Effector memory CD4-positive, alpha-beta T cell (primary cell): ENCODE measurements around the gene PRR12.
A peak's percentile ranks its signal among the peaks of the same experiment; 100 is the strongest.

Experiments
- DNase-seq, 3 donors: peaks; one replicate each; pipeline ENCODE4 v3.0.0-alpha.2; 2020
- H3K27ac ChIP-seq: 2 replicates; pipeline ENCODE4 v1.7.0; 2013; ENCODE audit warnings: mild to moderate bottlenecking, low read length, moderate library complexity; ENCODE audit not compliant: insufficient read depth, poor library complexity, severe bottlenecking
- H3K27me3 ChIP-seq: replicated peaks from 2 replicates; pipeline ENCODE4 v1.7.0; 2013; ENCODE audit warnings: mild to moderate bottlenecking, low read length; ENCODE audit not compliant: insufficient read depth, control insufficient read depth, poor library complexity, severe bottlenecking
- H3K36me3 ChIP-seq: 2 replicates; pipeline ENCODE4 v1.7.0; 2013; ENCODE audit warnings: mild to moderate bottlenecking, low read length, moderate library complexity; ENCODE audit not compliant: control insufficient read depth, insufficient read depth
- H3K4me1 ChIP-seq: 2 replicates; pipeline ENCODE4 v1.7.0; 2013; ENCODE audit warnings: low read length, mild to moderate bottlenecking; ENCODE audit not compliant: control insufficient read depth, insufficient read depth, poor library complexity, severe bottlenecking
- H3K4me3 ChIP-seq: 2 replicates; pipeline ENCODE4 v1.7.0; 2013; ENCODE audit warnings: low read length, low read depth, mild to moderate bottlenecking; ENCODE audit not compliant: insufficient read depth, poor library complexity, severe bottlenecking
- H3K9me3 ChIP-seq: 2 replicates; pipeline ENCODE4 v1.7.0; 2013; ENCODE audit warnings: mild to moderate bottlenecking, low read length, moderate library complexity; ENCODE audit not compliant: control insufficient read depth
- total RNA-seq, 3 donors: gene quantifications; one replicate each; lab custom pipeline; 2026; lab: John Stamatoyannopoulos, UW

PRR12 gene, protein sequence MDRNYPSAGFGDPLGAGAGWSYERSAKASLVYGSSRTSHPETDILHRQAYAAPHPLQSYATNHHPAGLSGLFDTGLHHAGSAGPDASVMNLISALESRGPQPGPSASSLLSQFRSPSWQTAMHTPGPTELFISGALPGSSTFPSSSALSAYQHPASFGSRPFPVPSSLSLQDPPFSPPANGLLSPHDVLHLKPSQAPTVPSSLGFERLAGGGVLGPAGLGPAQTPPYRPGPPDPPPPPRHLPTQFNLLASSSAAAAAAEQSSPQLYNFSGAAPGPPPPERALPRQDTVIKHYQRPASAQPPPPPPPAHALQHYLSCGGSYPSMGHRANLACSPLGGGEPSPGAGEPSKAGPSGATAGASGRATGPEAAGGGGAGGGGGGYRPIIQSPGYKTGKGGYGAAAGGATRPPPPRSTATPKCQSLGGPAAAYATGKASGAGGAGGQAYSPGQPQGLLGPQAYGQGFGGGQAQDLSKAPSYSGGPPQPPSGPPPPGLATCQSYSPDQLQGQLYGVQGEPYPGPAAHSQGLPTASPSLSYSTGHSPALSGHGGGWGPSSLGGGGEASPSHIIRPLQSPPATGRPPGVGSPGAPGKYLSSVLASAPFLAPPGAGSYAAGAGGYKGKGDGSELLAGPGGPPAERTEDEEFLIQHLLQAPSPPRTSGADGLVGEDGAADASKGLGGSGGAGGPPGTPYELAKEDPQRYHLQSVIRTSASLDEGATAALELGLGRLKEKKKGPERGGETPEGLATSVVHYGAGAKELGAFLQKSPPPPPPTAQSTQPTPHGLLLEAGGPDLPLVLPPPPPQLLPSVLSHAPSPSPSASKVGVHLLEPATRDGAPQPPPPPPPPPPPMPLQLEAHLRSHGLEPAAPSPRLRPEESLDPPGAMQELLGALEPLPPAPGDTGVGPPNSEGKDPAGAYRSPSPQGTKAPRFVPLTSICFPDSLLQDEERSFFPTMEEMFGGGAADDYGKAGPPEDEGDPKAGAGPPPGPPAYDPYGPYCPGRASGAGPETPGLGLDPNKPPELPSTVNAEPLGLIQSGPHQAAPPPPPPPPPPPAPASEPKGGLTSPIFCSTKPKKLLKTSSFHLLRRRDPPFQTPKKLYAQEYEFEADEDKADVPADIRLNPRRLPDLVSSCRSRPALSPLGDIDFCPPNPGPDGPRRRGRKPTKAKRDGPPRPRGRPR (N-terminal part only)
- 49.6 to 97.4 (median 50.9) reads per million in 3 donors for total RNA-seq

DNA sequence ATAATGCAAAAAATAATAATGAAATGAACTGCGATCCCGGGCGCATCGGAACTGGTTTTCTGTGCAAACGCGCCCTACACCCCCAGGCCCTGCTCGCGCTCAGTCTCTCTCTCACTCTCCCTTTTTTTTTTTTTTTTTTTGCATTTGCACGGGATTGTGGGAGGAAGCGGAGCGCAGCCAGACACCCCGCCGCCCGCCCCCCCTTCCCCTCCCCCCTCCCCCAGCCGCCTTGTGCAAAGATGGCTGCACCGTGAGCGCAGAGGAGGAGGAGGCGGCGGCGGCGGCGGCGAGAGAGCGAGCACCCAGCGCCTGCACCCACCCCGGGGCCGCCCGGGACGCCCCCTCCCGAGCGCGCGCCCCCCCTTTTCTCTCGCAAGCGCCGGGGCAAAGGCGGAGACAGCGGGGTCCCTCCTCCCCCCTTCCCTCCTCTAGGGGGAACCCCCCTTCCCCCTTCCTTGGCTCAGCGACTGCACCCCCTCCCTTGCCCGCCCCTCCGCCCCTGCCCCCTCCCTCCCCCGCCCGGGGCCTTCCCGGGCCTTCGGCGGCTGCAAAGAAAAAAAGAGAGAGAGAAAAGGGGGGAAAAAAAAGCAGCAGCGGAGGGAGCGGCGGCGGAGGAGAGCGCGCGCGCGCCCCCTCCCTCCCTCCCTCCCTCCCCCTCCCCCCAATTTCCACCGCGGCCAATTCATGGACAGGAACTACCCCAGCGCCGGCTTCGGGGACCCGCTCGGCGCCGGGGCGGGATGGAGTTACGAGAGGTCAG, at the start of gene PRR12:
Gene PRR12, plus strand, starts transcription at position 212 of the 760 bp plus-strand sequence. Its CDS starts 473 bp downstream, at position 685.
- peak within 1 kb of the TSS; percentile 89 for H3K27ac ChIP-seq
- H3K4me1 ChIP-seq: peaks cover 21% of the 10 kb centered on the region
- no peaks in the 10 kb centered on the region for H3K27me3 ChIP-seq
- DNase-seq: peak; percentile 68 to 71 (median 69)
- H3K4me3 ChIP-seq: peak within 1 kb of the TSS; percentile 92
- peaks cover 22% of the 10 kb centered on the region for H3K36me3 ChIP-seq
- no peaks in the 10 kb centered on the region for H3K9me3 ChIP-seq

DNA sequence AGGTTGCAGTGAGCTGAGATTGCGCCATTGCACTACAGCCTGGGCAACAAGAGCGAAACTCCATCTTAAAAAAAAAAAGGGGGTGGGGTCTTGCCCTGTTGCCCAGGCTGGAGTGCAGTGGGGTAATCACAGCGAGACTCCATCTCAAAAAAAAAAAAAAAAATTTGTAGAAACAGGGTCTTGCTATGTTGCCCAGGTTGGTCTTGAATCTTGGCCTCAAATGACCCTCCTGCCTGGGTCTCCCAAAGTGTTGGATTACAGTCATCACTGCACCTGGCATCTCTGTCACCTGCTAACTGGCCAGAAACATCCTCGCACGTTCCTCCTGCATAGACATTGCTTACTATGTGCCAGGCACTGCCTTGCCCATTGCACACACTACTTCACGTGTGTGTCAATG, 49.1 kb upstream of the PRR12 start:
- H3K27me3 ChIP-seq: no peaks in the 10 kb centered on the region
- no peak for DNase-seq
- no peaks in the 10 kb centered on the region for H3K36me3 ChIP-seq
- peaks cover 3% of the 10 kb centered on the region for H3K4me1 ChIP-seq
- H3K27ac ChIP-seq: no peak overlapping the region
- no peaks in the 10 kb centered on the region for H3K9me3 ChIP-seq
- H3K4me3 ChIP-seq: no peak overlapping the region

DNA sequence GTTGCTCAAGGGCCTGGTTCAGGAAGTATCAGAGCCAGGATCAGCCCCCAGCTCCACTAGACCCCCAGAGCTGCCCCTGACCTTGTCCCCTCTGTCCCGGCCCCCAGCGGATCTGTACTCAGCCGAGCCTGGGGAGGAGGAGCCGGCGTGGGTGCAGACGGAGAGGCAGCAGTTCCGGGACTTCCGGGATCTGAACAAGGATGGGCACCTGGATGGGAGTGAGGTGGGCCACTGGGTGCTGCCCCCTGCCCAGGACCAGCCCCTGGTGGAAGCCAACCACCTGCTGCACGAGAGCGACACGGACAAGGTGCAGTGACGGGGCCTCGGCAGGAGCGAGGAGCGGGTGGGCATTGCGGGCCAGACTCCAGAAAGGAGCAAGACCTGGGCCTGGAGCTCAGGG, 48.5 kb upstream of the PRR12 start:
- Histone ChIP-seq H3K27ac (no peak overlapping the region), H3K4me3 (no peak overlapping the region), H3K27me3 (no peaks in the 10 kb centered on the region), H3K36me3 (no peaks in the 10 kb centered on the region), H3K4me1 (peaks cover 4% of the 10 kb centered on the region), H3K9me3 (no peaks in the 10 kb centered on the region)
- DNase-seq: no peak

DNA sequence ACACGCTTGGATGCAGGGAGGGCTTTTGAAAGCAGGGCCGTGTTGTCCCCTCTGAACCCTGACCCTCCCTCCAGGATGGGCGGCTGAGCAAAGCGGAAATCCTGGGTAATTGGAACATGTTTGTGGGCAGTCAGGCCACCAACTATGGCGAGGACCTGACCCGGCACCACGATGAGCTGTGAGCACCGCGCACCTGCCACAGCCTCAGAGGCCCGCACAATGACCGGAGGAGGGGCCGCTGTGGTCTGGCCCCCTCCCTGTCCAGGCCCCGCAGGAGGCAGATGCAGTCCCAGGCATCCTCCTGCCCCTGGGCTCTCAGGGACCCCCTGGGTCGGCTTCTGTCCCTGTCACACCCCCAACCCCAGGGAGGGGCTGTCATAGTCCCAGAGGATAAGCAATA, 48.0 kb upstream of the PRR12 start:
- Histone ChIP-seq H3K4me3 (no peak overlapping the region), H3K27ac (no peak overlapping the region), H3K9me3 (no peaks in the 10 kb centered on the region), H3K27me3 (no peaks in the 10 kb centered on the region), H3K4me1 (peaks cover 4% of the 10 kb centered on the region), H3K36me3 (no peaks in the 10 kb centered on the region)
- DNase-seq: no peak

DNA sequence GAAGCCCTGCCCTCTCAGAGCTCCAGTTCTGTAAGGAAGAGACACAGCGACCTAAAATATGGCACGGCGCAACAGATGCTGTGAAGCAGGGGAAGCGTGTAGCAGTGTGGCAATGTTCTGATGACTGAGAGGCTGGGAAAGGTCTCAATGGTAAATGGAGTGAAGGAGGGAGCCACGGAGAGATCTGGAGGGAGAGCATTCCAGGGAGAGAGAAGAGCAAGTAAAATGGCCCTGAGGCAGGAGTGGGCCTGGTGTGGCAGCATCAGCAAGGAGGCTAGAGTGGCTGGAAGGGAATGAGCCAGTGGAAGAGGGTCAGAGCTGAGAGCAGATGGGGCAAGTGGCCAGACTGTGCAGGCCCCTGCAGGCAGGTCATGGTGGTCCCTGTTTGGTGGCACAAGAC, 46.8 kb upstream of the PRR12 start:
- Histone ChIP-seq H3K27me3 (no peaks in the 10 kb centered on the region), H3K9me3 (no peaks in the 10 kb centered on the region), H3K4me3 (no peak overlapping the region), H3K27ac (no peak overlapping the region), H3K4me1 (peaks cover 11% of the 10 kb centered on the region), H3K36me3 (no peaks in the 10 kb centered on the region)
- DNase-seq: no peak

DNA sequence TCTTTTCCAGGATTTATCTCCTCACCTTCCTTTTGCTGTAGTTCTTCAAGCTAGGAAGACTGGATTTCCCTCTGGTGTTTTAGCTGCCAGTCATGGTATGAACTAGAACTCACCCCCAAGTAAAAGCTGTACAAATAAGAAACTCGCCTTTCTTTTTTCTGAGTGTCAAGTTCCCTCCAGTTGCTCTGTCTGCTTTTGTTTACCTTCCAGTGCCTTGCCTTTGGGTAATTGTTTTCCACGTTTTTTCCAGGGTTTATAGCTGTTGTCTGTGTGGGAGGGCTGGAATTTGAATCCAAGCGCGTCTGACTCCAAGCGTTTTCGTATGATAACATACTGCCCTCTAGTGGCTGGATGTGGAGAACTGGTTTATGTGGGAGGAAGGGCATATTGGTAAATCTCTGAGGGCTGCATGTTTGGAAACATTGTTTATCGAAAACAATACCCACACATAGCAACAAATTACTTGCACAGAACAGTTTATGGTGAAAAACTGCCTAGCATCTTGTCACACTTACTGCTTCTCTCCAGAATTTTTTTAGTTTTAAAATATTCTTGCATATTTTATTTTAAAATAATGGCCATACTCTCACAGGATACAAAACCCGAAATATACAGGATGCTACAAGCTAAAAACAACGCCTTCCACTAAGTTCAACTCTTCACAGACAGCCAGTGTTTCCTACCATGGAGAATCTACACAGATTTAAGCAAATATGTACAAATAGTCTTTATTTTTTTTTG, 44.0 kb upstream of the PRR12 start:
- no peaks in the 10 kb centered on the region for H3K9me3 ChIP-seq
- no peaks in the 10 kb centered on the region for H3K27me3 ChIP-seq
- peak in 2 of 3 donors; percentile 35 to 61 for DNase-seq
- peak overlapping the region; percentile 18 for H3K4me3 ChIP-seq
- H3K4me1 ChIP-seq: peaks cover 22% of the 10 kb centered on the region
- no peak overlapping the region for H3K27ac ChIP-seq
- no peaks in the 10 kb centered on the region for H3K36me3 ChIP-seq

DNA sequence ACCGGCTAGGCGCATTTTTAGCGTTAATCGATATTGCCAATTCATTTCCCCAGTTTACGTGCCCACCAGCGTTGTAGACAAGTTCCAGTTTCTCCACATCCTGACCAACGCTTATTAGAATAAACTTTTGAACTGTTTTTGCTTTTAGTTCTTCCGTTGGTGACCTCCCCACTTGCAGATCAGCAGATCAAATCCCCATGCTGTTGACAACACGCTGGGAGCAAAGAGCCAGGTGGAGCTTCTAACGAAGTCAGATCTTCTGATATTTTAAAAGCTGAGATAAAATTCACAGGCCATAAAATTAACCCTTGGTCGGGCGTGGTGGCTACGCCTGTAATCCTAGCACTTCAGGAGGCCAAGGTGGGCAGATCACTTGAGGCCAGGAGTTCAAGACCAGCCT, 41.9 kb upstream of the PRR12 start:
- Histone ChIP-seq H3K4me3 (no peak overlapping the region), H3K36me3 (no peaks in the 10 kb centered on the region), H3K4me1 (peaks cover 38% of the 10 kb centered on the region), H3K27me3 (no peaks in the 10 kb centered on the region), H3K9me3 (no peaks in the 10 kb centered on the region), H3K27ac (peak overlapping the region; percentile 1)
- DNase-seq: no peak

DNA sequence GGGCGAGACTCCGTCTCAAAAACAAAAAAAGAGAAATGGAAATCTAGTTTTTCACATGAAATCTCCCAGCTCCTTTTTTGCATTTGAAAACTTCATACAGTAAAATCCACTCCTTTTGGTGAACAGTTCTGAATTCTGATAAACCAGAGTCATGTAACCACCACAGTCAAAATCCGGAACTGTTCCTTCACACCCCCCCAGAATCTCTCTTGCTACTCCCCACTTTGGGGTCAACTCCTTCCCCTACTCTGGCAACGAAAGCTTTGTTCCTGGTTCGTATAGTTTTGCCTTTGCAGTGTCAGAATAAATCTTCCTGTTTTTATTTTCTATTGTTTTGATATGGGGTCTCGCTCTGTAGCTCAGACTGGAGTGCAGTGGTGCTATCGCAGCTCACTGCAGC, 39.5 kb upstream of the PRR12 start:
- Histone ChIP-seq H3K27ac (no peak overlapping the region), H3K9me3 (no peaks in the 10 kb centered on the region), H3K4me1 (peaks cover 59% of the 10 kb centered on the region), H3K4me3 (no peak overlapping the region), H3K27me3 (no peaks in the 10 kb centered on the region), H3K36me3 (peaks cover 9% of the 10 kb centered on the region)
- no peak for DNase-seq

DNA sequence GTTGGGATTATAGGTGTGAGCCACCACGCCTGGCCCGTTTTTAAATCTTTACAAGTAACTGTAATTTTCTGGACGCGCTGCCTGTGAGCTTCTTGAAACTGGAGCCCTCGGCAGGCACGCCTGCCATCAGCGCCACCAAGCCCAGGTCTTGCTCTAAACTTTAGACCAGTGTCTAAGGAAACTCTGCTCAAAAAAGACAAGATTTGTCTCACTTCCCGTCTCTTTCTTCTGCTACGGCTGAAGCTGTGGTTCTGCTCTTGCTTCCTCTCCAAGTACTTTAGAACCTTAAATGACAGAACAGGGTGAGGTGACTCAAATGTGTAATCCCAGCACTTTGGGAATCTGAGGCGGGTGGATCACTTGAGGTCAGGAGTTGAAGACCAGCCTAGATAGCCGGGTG, 38.2 kb upstream of the PRR12 start:
- peaks cover 21% of the 10 kb centered on the region for H3K36me3 ChIP-seq
- no peaks in the 10 kb centered on the region for H3K27me3 ChIP-seq
- H3K9me3 ChIP-seq: no peaks in the 10 kb centered on the region
- no peak overlapping the region for H3K4me3 ChIP-seq
- peaks cover 67% of the 10 kb centered on the region for H3K4me1 ChIP-seq
- no peak for DNase-seq
- peak overlapping the region; percentile 60 for H3K27ac ChIP-seq
